Measurements from ENCODE around the gene SHROOM3. TPM values are rescaled to one million over a fixed set of nuclear protein-coding genes. Genes with fewer than 3 reads are reported as not detected.

The SHROOM3 gene
- total RNA-seq, 1 donor from 2014 or later: 6.9 TPM

DNA sequence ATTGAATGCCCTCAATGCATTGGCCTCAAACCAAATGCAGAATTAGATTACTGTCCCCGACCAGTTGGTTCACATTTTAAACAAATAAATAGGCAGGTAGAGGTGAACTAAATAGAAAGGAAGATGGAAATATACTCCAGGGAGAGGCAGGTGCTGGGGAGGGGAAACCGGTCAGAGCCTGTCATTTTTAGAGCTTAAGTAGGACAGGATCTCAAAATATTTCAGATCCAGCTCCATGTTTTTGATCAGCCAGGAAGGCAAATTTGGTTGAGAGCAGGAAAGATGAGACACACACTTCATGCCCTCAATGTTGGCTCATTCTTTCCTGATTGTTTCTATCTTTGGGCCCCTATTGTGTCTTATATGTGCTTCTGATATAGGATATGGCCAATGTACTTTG, 206.7 kb downstream of the SHROOM3 start:
- no peaks in the 10 kb centered on the region for H3K9me3 ChIP-seq
- no peak for DNase-seq (ENCODE audit: extremely low spot score in 2 of 2)
- H3K27me3 ChIP-seq: no peaks in the 10 kb centered on the region
- no peak overlapping the region for H3K27ac ChIP-seq
- H3K4me3 ChIP-seq: no peak overlapping the region
- intact Hi-C loops (cut with DNase I): no loop called here
- H3K36me3 ChIP-seq: no peaks in the 10 kb centered on the region
- no peak for TF ChIP-seq POLR2AphosphoS5 (IDR thresholded peaks at IDR 0.05; ENCODE audit: insufficient read depth in 1 of 2, low read depth in 1 of 2)
- TF ChIP-seq, protein P1, sequence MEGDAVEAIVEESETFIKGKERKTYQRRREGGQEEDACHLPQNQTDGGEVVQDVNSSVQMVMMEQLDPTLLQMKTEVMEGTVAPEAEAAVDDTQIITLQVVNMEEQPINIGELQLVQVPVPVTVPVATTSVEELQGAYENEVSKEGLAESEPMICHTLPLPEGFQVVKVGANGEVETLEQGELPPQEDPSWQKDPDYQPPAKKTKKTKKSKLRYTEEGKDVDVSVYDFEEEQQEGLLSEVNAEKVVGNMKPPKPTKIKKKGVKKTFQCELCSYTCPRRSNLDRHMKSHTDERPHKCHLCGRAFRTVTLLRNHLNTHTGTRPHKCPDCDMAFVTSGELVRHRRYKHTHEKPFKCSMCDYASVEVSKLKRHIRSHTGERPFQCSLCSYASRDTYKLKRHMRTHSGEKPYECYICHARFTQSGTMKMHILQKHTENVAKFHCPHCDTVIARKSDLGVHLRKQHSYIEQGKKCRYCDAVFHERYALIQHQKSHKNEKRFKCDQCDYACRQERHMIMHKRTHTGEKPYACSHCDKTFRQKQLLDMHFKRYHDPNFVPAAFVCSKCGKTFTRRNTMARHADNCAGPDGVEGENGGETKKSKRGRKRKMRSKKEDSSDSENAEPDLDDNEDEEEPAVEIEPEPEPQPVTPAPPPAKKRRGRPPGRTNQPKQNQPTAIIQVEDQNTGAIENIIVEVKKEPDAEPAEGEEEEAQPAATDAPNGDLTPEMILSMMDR (IDR thresholded peaks at IDR 0.05): no peak
- TF ChIP-seq POLR2A (IDR thresholded peaks at IDR 0.05): no peak
- H3K4me1 ChIP-seq: no peaks in the 10 kb centered on the region

DNA sequence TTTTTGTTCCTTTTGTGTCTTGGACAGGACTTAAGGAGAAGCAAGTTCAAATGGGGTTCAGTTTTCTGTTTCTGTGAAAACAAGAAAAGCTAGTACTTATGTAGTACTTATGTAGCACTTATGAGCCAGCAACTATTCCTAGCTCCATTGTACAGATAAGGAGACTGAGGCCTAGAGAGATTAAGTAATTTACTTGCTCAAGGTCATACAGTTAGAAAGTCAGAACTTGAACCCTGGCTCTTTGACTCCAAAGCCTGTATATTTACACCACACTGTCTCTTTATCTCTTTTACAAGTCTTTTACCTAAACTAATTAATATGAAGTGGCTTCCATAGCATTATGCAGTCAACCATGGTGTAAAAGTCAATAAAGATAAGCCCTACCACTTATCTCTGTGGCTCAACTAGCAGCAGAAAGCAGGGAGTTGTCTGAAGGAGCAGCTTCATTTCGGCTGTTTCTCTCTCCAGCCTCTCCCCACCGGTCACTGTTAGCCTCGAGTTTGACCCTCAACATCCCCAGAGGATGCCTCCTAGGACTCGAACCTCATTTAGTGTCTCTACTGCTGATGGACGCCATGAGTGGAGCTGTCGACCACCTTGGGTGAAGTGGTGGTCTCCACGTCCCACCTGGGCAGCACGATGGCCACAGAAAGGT, 209.9 kb downstream of the SHROOM3 start:
- Histone ChIP-seq H3K4me3 (no peak overlapping the region), H3K4me1 (no peaks in the 10 kb centered on the region), H3K36me3 (no peaks in the 10 kb centered on the region), H3K27ac (no peak overlapping the region), H3K9me3 (no peaks in the 10 kb centered on the region), H3K27me3 (no peaks in the 10 kb centered on the region)
- DNase-seq (ENCODE audit: extremely low spot score in 2 of 2): no peak
- TF ChIP-seq POLR2A (IDR thresholded peaks at IDR 0.05) (no peak), POLR2AphosphoS5 (IDR thresholded peaks at IDR 0.05; ENCODE audit: insufficient read depth in 1 of 2, low read depth in 1 of 2) (no peak)
- TF ChIP-seq, protein P1 (IDR thresholded peaks at IDR 0.05): no peak
- intact Hi-C loops (cut with DNase I): no loop called here

GRCh38 chr4:76649086-76649485, 214.1 kb downstream of the SHROOM3 start:
- intact Hi-C loops (cut with DNase I): no loop called here
- H3K27ac ChIP-seq: no peak overlapping the region
- no peaks in the 10 kb centered on the region for H3K27me3 ChIP-seq
- no peaks in the 10 kb centered on the region for H3K36me3 ChIP-seq
- H3K4me3 ChIP-seq: no peak overlapping the region
- no peaks in the 10 kb centered on the region for H3K4me1 ChIP-seq
- H3K9me3 ChIP-seq: no peaks in the 10 kb centered on the region
- DNase-seq (ENCODE audit: extremely low spot score in 2 of 2): no peak
- TF ChIP-seq POLR2AphosphoS5 (IDR thresholded peaks at IDR 0.05; ENCODE audit: insufficient read depth in 1 of 2, low read depth in 1 of 2): no peak

DNA sequence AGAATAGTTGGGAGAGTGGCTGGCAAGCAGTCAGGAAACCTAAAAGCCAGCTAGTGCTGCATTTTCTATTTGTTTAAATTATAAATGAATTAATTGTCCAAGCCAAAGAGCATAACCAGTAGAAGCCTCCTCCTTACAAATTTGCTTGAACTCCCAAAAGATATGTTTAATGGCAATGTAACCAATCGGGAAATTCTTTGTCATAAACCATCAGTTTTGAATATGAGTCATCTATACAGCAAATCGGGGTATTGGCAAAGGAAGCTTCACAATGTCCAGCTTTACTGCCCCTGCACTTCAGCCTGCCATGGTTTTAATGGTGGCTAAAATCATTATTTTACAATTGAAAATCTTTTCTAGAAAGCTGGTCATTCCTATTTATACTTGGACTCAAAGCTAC, 216.6 kb downstream of the SHROOM3 start:
- Histone ChIP-seq H3K9me3 (no peaks in the 10 kb centered on the region), H3K4me1 (no peaks in the 10 kb centered on the region), H3K4me3 (no peak overlapping the region), H3K27ac (no peak overlapping the region), H3K36me3 (no peaks in the 10 kb centered on the region), H3K27me3 (no peaks in the 10 kb centered on the region)
- DNase-seq (ENCODE audit: extremely low spot score in 2 of 2): no peak
- TF ChIP-seq, protein P1 (IDR thresholded peaks at IDR 0.05): no peak
- no peak for TF ChIP-seq POLR2AphosphoS5 (IDR thresholded peaks at IDR 0.05; ENCODE audit: insufficient read depth in 1 of 2, low read depth in 1 of 2)
- no peak for TF ChIP-seq POLR2A (IDR thresholded peaks at IDR 0.05)
- intact Hi-C loops (cut with DNase I): no loop called here

GRCh38 chr4:76652389-76652788, 217.4 kb downstream of the SHROOM3 start:
- Histone ChIP-seq H3K27ac (no peak overlapping the region), H3K27me3 (no peaks in the 10 kb centered on the region), H3K9me3 (no peaks in the 10 kb centered on the region), H3K4me1 (no peaks in the 10 kb centered on the region), H3K4me3 (no peak overlapping the region), H3K36me3 (no peaks in the 10 kb centered on the region)
- no peak for TF ChIP-seq POLR2A (IDR thresholded peaks at IDR 0.05)
- TF ChIP-seq, protein P1 (IDR thresholded peaks at IDR 0.05): no peak
- no peak for TF ChIP-seq POLR2AphosphoS5 (IDR thresholded peaks at IDR 0.05; ENCODE audit: insufficient read depth in 1 of 2, low read depth in 1 of 2)
- DNase-seq (ENCODE audit: extremely low spot score in 2 of 2): no peak
- intact Hi-C loops (cut with DNase I): no loop called here
